K562 (cell line): ENCODE results near the gene SYNGR1. TPM values are rescaled to one million over a fixed set of nuclear protein-coding genes. Genes with fewer than 3 reads are reported as not detected.

Experiments used
- ARID3B ChIP-seq: fragments of 250-450 bp; sonication (Bioruptor Pico); IDR thresholded peaks from 2 replicates; pipeline ENCODE4 v1.4.0; 2020; ENCODE audit warnings: borderline replicate concordance
- CHD7 ChIP-seq: fragments of 200-600 bp; sonication (generic); IDR thresholded peaks from one replicate; pipeline ENCODE4 v1.6.1; 2012; ENCODE audit warnings: mild to moderate bottlenecking, low read depth, low read length, inconsistent platforms
- FOSL1 ChIP-seq: fragments of 200-800 bp; sonication (Bioruptor generic); conservative IDR thresholded peaks from 2 replicates; pipeline ENCODE4 v1.6.1; 2016; ENCODE audit warnings: missing genetic modification characterization, missing compliant biosample characterization
- GTF2A2 ChIP-seq: IDR thresholded peaks from 2 replicates; pipeline ENCODE4 v1.6.1; 2016; ENCODE audit warnings: mild to moderate bottlenecking, missing genetic modification characterization, missing compliant biosample characterization
- HCFC1 ChIP-seq: IDR thresholded peaks from 2 replicates; pipeline ENCODE4 v1.6.1; 2012; ENCODE audit warnings: low read depth, low read length, improper control_type of control experiment
- PRPF4 ChIP-seq: fragments of 200-400 bp; formaldehyde crosslinking; IDR thresholded peaks from one replicate; pipeline ENCODE4 v1.6.1; 2017; ENCODE audit warnings: low read length, low read depth, mild to moderate bottlenecking; ENCODE audit not compliant: insufficient read depth, poor library complexity, severe bottlenecking
- RFX5 ChIP-seq: IDR thresholded peaks from 2 replicates; pipeline ENCODE4 v1.6.1; 2011; ENCODE audit warnings: low read depth, mild to moderate bottlenecking, improper control_type of control experiment, low read length
- ZC3H11A ChIP-seq: IDR thresholded peaks from 2 replicates; pipeline ENCODE4 v1.6.1; 2012; ENCODE audit warnings: low read depth, low read length, improper control_type of control experiment
- ZNF175 ChIP-seq: fragments of 200-800 bp; sonication (Bioruptor generic); IDR thresholded peaks from 2 replicates; pipeline ENCODE4 v1.6.1; 2016; ENCODE audit warnings: low read depth, mild to moderate bottlenecking, missing genetic modification characterization, missing compliant biosample characterization
- ZNF511 ChIP-seq: sonication (generic); formaldehyde crosslinking; IDR thresholded peaks from 2 replicates; pipeline ENCODE4 v1.8.0; 2022; ENCODE audit warnings: mild to moderate bottlenecking, missing genetic modification reagents
- ZNF766 ChIP-seq: fragments of 200-800 bp; sonication (Bioruptor generic); conservative IDR thresholded peaks from 2 replicates; pipeline ENCODE4 v1.6.1; 2016; ENCODE audit warnings: missing genetic modification characterization, missing compliant biosample characterization
- polyA plus RNA-seq, 8 experiments: library from polyadenylated mRNA; depleted of rRNA in 4 of 8; stranded (reverse) in 5 of 8; unstranded in 3 of 8; fragments of >200 nt; fragmentation: Nextera tagmentation in 2 of 8; fragmentation: Illumina TruSeq in 1 of 8; extraction: Ambion mirVana in 2 of 8; extraction: Trizol in 1 of 8; gene quantifications; 2 replicates each; pipeline versions ENCODE4 v1.2.1 to v1.2.3, GENCODE V29; 2011 to 2014; ENCODE audit warnings: inconsistent platforms in 1 of 8, missing spikeins in 1 of 8
- total RNA-seq, 7 experiments: library from RNA; depleted of rRNA in 6 of 7; stranded (reverse); fragments of >200 nt in 6 of 7; fragmentation: Illumina TruSeq in 2 of 7; extraction: Trizol in 2 of 7; gene quantifications; 2 replicates each; pipeline versions ENCODE4 v1.2.1 to v1.2.3, GENCODE V29; 2011 to 2021; ENCODE audit warnings: low replicate concordance in 1 of 7

Gene SYNGR1
- total and polyA plus RNA-seq, 9 of the 15 experiments (the other 6 are each of a cell fraction or from before 2014, with no cell fraction given), result 1.8 to 15.9 (median 5.5) TPM

GRCh38 chr22:39319284-39320022, 30.3 kb upstream of the SYNGR1 start, which contains the start of gene RPL3 (continued):
- TF ChIP-seq CHD7 (no peak), ZNF175 (peak; percentile 49; the same call in 1 of the 2 replicates), PRPF4 (peak; percentile 97), GTF2A2 (tag) (peak; percentile 94), HCFC1 (peak; percentile 65; the same call in 1 of the 2 replicates), ZNF766 (no peak), RFX5 (no peak), ARID3B (CRISPR knock-in tag) (no peak), ZC3H11A (no peak), FOSL1 (peak; percentile 42), ZNF511 (CRISPR knock-in tag) (peak; percentile 45)
